HEK293 (cell line): Measurements from ENCODE around the gene KIRREL3.

Experiments
- CTCF ChIA-PET: fragments of 350-600 bp; formaldehyde crosslinking; extraction: SDS; loops from one replicate; lab custom pipeline; 2021; ENCODE audit warnings: antibody characterized with exemption; lab: Yijun Ruan, JAX
- POLR2A ChIA-PET: fragments of 300-600 bp; formaldehyde crosslinking; extraction: SDS; loops from one replicate; lab custom pipeline; 2020; ENCODE audit warnings: antibody characterized with exemption, inconsistent platforms; lab: Yijun Ruan, JAX
- H3K27ac ChIP-seq: fragments of 200-500 bp; sonication (Bioruptor generic); 2 replicates; pipeline ENCODE4 v1.5.1; 2014; ENCODE audit warnings: low read depth, low read length, control low read depth, inconsistent platforms; ENCODE audit errors: extremely low read depth
- H3K36me3 ChIP-seq, 2 experiments: fragments of 200-500 bp in 1 of 2; sonication (Bioruptor generic) in 1 of 2; 1 replicate in 1 of 2; 2 replicates in 1 of 2; pipeline ENCODE4 v1.5.1; 2014 to 2017; ENCODE audit warnings: inconsistent platforms in 2 of 2, low read length in 2 of 2; ENCODE audit not compliant: control insufficient read depth in 2 of 2, insufficient read depth in 1 of 2
- H3K4me1 ChIP-seq: fragments of 200-500 bp; sonication (Bioruptor generic); 2 replicates; pipeline ENCODE4 v1.5.1; 2014; ENCODE audit warnings: mild to moderate bottlenecking, low read length, inconsistent platforms; ENCODE audit not compliant: control insufficient read depth, insufficient read depth
- H3K4me3 ChIP-seq: 2 replicates; pipeline ENCODE4 v1.5.1; 2011; ENCODE audit warnings: low read depth, mild to moderate bottlenecking, control low read depth, low read length, moderate library complexity
- H3K9me3 ChIP-seq: fragments of 200-500 bp; sonication (Bioruptor generic); 2 replicates; pipeline ENCODE4 v1.5.1; 2014; ENCODE audit warnings: low read depth, low read length, inconsistent platforms; ENCODE audit not compliant: control insufficient read depth, insufficient read depth
- KLF1 ChIP-seq: fragments of 450-650 bp; formaldehyde crosslinking; IDR thresholded peaks from 2 replicates; pipeline ENCODE4 v1.5.1; 2016; ENCODE audit warnings: missing biosample characterization, missing genetic modification characterization
- ZBTB49 ChIP-seq: fragments of 450-650 bp; formaldehyde crosslinking; IDR thresholded peaks from 2 replicates; pipeline ENCODE4 v1.5.1; 2016; ENCODE audit warnings: missing biosample characterization, missing genetic modification characterization, low read depth
- ZBTB7A ChIP-seq: fragments of 450-650 bp; formaldehyde crosslinking; IDR thresholded peaks from 2 replicates; pipeline ENCODE4 v1.5.1; 2016; ENCODE audit warnings: low read depth, missing biosample characterization, missing genetic modification characterization
- ZNF10 ChIP-seq: fragments of 450-650 bp; formaldehyde crosslinking; IDR thresholded peaks from 2 replicates; pipeline ENCODE4 v1.5.1; 2017; ENCODE audit warnings: missing biosample characterization, missing genetic modification characterization
- ZNF112 ChIP-seq: fragments of 450-650 bp; formaldehyde crosslinking; IDR thresholded peaks from 2 replicates; pipeline ENCODE4 v1.5.0; 2017; ENCODE audit warnings: missing biosample characterization, missing genetic modification characterization
- ZNF133 ChIP-seq: fragments of 450-650 bp; formaldehyde crosslinking; IDR thresholded peaks from 2 replicates; pipeline ENCODE4 v1.5.1; 2016; ENCODE audit warnings: missing biosample characterization, missing genetic modification characterization
- ZNF169 ChIP-seq: fragments of 450-650 bp; formaldehyde crosslinking; IDR thresholded peaks from 2 replicates; pipeline ENCODE4 v1.5.1; 2016; ENCODE audit warnings: missing biosample characterization, missing genetic modification characterization
- ZNF350 ChIP-seq: fragments of 450-650 bp; formaldehyde crosslinking; IDR thresholded peaks from 2 replicates; pipeline ENCODE4 v1.5.0; 2017; ENCODE audit warnings: missing biosample characterization, mild to moderate bottlenecking, missing genetic modification characterization
- ZNF37A ChIP-seq: fragments of 450-650 bp; IDR thresholded peaks from 2 replicates; pipeline ENCODE4 v1.5.1; 2018; ENCODE audit warnings: missing biosample characterization, missing genetic modification characterization
- ZNF404 ChIP-seq: fragments of 450-650 bp; formaldehyde crosslinking; IDR thresholded peaks from 2 replicates; pipeline ENCODE4 v1.5.1; 2017; ENCODE audit warnings: missing biosample characterization, missing genetic modification characterization
- ZNF416 ChIP-seq: fragments of 450-650 bp; formaldehyde crosslinking; IDR thresholded peaks from 2 replicates; pipeline ENCODE4 v1.5.1; 2016; ENCODE audit warnings: missing biosample characterization, missing genetic modification characterization
- ZNF423 ChIP-seq: fragments of 450-650 bp; formaldehyde crosslinking; IDR thresholded peaks from 2 replicates; pipeline ENCODE4 v1.5.1; 2016; ENCODE audit warnings: missing biosample characterization, missing genetic modification characterization
- ZNF48 ChIP-seq: fragments of 450-650 bp; formaldehyde crosslinking; IDR thresholded peaks from 2 replicates; pipeline ENCODE4 v1.5.1; 2016; ENCODE audit warnings: missing biosample characterization, missing genetic modification characterization
- ZNF529 ChIP-seq: fragments of 450-650 bp; formaldehyde crosslinking; IDR thresholded peaks from 2 replicates; pipeline ENCODE4 v1.5.1; 2017; ENCODE audit warnings: missing genetic modification characterization, missing biosample characterization; ENCODE audit not compliant: insufficient replicate concordance
- ZNF639 ChIP-seq: fragments of 450-650 bp; formaldehyde crosslinking; IDR thresholded peaks from 2 replicates; pipeline ENCODE4 v1.5.1; 2016; ENCODE audit warnings: missing biosample characterization, missing genetic modification characterization
- ZNF670 ChIP-seq: fragments of 450-650 bp; formaldehyde crosslinking; IDR thresholded peaks from 2 replicates; pipeline ENCODE4 v1.5.1; 2016; ENCODE audit warnings: missing biosample characterization, missing genetic modification characterization, low read depth
- ZNF707 ChIP-seq: fragments of 450-650 bp; formaldehyde crosslinking; IDR thresholded peaks from 2 replicates; pipeline ENCODE4 v1.5.1; 2016; ENCODE audit warnings: missing biosample characterization, missing genetic modification characterization
- TF ChIP-seq, protein P1 (sequence below): fragments of 450-650 bp; formaldehyde crosslinking; IDR thresholded peaks from 2 replicates; pipeline ENCODE4 v1.5.1; 2017; ENCODE audit warnings: missing biosample characterization, missing genetic modification characterization
- TF ChIP-seq, protein P2 (sequence below): fragments of 450-650 bp; formaldehyde crosslinking; IDR thresholded peaks from 2 replicates; pipeline ENCODE4 v1.5.1; 2016; ENCODE audit warnings: missing biosample characterization, missing genetic modification characterization
- TF ChIP-seq, protein P3 (sequence below): fragments of 450-650 bp; formaldehyde crosslinking; IDR thresholded peaks from 2 replicates; pipeline ENCODE4 v1.5.1; 2016; ENCODE audit warnings: missing biosample characterization, missing genetic modification characterization

KIRREL3 gene

GRCh38 chr11:126476266-126476924 lies 524.2 kb downstream of the KIRREL3 start:
- Histone ChIP-seq H3K27ac (no peak overlapping the region), H3K36me3 (no peaks in the 10 kb centered on the region), H3K4me1 (no peaks in the 10 kb centered on the region), H3K9me3 (no peaks in the 10 kb centered on the region), H3K4me3 (no peak overlapping the region)
- ChIA-PET POLR2A (no interaction called here), CTCF (interaction anchor here (0.7 to 5.1 kb wide), 2 partner anchors 8 to 167 kb away, joined by 3 to 69 read pairs; no protein-coding TSS in a partner anchor)
- no peak for TF ChIP-seq ZNF350 (tag by site-specific recombination)
- TF ChIP-seq ZBTB49 (tag by site-specific recombination) = no peak
- no peak for TF ChIP-seq ZNF707 (tag by site-specific recombination)
- no peak for TF ChIP-seq ZBTB7A (tag by site-specific recombination)
- TF ChIP-seq KLF1 (tag by site-specific recombination) = no peak
- no peak for TF ChIP-seq ZNF529 (tag by site-specific recombination)
- TF ChIP-seq ZNF416 (tag by site-specific recombination) = no peak
- no peak for TF ChIP-seq ZNF133 (tag by site-specific recombination)
- no peak for TF ChIP-seq ZNF112 (tag by site-specific recombination)
- no peak for TF ChIP-seq ZNF404
- no peak for TF ChIP-seq ZNF423
- no peak for TF ChIP-seq ZNF639 (tag by site-specific recombination)
- no peak for TF ChIP-seq ZNF10
- TF ChIP-seq, protein P1, sequence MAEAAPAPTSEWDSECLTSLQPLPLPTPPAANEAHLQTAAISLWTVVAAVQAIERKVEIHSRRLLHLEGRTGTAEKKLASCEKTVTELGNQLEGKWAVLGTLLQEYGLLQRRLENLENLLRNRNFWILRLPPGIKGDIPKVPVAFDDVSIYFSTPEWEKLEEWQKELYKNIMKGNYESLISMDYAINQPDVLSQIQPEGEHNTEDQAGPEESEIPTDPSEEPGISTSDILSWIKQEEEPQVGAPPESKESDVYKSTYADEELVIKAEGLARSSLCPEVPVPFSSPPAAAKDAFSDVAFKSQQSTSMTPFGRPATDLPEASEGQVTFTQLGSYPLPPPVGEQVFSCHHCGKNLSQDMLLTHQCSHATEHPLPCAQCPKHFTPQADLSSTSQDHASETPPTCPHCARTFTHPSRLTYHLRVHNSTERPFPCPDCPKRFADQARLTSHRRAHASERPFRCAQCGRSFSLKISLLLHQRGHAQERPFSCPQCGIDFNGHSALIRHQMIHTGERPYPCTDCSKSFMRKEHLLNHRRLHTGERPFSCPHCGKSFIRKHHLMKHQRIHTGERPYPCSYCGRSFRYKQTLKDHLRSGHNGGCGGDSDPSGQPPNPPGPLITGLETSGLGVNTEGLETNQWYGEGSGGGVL (tag by site-specific recombination) = no peak
- TF ChIP-seq, protein P2, sequence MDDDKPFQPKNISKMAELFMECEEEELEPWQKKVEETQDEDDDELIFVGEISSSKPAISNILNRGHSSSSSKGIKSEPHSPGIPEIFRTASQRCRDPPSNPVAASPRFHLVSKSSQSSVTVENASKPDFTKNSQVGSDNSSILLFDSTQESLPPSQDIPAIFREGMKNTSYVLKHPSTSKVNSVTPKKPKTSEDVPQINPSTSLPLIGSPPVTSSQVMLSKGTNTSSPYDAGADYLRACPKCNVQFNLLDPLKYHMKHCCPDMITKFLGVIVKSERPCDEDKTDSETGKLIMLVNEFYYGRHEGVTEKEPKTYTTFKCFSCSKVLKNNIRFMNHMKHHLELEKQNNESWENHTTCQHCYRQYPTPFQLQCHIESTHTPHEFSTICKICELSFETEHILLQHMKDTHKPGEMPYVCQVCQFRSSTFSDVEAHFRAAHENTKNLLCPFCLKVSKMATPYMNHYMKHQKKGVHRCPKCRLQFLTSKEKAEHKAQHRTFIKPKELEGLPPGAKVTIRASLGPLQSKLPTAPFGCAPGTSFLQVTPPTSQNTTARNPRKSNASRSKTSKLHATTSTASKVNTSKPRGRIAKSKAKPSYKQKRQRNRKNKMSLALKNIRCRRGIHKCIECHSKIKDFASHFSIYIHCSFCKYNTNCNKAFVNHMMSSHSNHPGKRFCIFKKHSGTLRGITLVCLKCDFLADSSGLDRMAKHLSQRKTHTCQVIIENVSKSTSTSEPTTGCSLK (tag by site-specific recombination) = no peak
- TF ChIP-seq ZNF670 (tag by site-specific recombination) = no peak
- no peak for TF ChIP-seq ZNF37A (tag by site-specific recombination)
- no peak for TF ChIP-seq ZNF169 (tag by site-specific recombination)
- TF ChIP-seq, protein P3, sequence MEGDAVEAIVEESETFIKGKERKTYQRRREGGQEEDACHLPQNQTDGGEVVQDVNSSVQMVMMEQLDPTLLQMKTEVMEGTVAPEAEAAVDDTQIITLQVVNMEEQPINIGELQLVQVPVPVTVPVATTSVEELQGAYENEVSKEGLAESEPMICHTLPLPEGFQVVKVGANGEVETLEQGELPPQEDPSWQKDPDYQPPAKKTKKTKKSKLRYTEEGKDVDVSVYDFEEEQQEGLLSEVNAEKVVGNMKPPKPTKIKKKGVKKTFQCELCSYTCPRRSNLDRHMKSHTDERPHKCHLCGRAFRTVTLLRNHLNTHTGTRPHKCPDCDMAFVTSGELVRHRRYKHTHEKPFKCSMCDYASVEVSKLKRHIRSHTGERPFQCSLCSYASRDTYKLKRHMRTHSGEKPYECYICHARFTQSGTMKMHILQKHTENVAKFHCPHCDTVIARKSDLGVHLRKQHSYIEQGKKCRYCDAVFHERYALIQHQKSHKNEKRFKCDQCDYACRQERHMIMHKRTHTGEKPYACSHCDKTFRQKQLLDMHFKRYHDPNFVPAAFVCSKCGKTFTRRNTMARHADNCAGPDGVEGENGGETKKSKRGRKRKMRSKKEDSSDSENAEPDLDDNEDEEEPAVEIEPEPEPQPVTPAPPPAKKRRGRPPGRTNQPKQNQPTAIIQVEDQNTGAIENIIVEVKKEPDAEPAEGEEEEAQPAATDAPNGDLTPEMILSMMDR (tag by site-specific recombination) = no peak
- TF ChIP-seq ZNF48 (tag by site-specific recombination) = no peak
